Urothelium cell line (cell line): ENCODE measurements around the gene SFMBT2.
"Not testable (repeated sequence)": the region's sequence is repeated elsewhere in the genome, so short reads cannot be mapped to it uniquely, and the experiment has no call there.

ENCODE experiments used
- DNase-seq: peaks from one replicate; pipeline ENCODE4 v3.0.0; 2011; ENCODE audit warnings: low spot score, mixed read lengths
- FAIRE-seq: peaks from 2 replicates; lab custom pipeline; 2011; peaks lifted over from hg19 to GRCh38; lab: Jason Lieb, UNC

Gene SFMBT2

GRCh38 chr10:7403620-7404019 is 7.2 kb downstream of the SFMBT2 start:
- no peak for FAIRE-seq
- DNase-seq: no peak

- DNase-seq (no peak), FAIRE-seq (no peak)
These were observed 9.1 kb downstream of the SFMBT2 start for GRCh38 chr10:7401782-7402181.

- FAIRE-seq: no peak
- no peak for DNase-seq
These were observed 9.7 kb downstream of the SFMBT2 start for GRCh38 chr10:7401156-7401555.

- FAIRE-seq (no peak), DNase-seq (no peak)
These were observed 10.6 kb downstream of the SFMBT2 start for GRCh38 chr10:7400068-7400715.

GRCh38 chr10:7399533-7399932 is 11.3 kb downstream of the SFMBT2 start:
- DNase-seq: no peak
- FAIRE-seq: no peak

GRCh38 chr10:7397049-7398035 is 13.5 kb downstream of the SFMBT2 start:
- FAIRE-seq: no peak

GRCh38 chr10:7392301-7392700 is 18.5 kb downstream of the SFMBT2 start:
- FAIRE-seq, DNase-seq: not testable (repeated sequence)

More at GRCh38 chr10:7397049-7398035, 13.5 kb downstream of the SFMBT2 start:
- no peak for DNase-seq

- FAIRE-seq (no peak), DNase-seq (no peak)
These were observed 19.1 kb downstream of the SFMBT2 start for GRCh38 chr10:7391748-7392147.

GRCh38 chr10:7390689-7391110 is 20.1 kb downstream of the SFMBT2 start:
- not testable (repeated sequence) for FAIRE-seq

GRCh38 chr10:7389844-7390243 is 21.0 kb downstream of the SFMBT2 start:
- no peak for FAIRE-seq
- no peak for DNase-seq

More at GRCh38 chr10:7390689-7391110, 20.1 kb downstream of the SFMBT2 start:
- not testable (repeated sequence) for DNase-seq

- DNase-seq (no peak), FAIRE-seq (no peak)
These were observed 21.5 kb downstream of the SFMBT2 start for GRCh38 chr10:7389346-7389745.

- no peak for FAIRE-seq
These were observed 22.2 kb downstream of the SFMBT2 start for GRCh38 chr10:7388602-7389001.

GRCh38 chr10:7388149-7388548 is 22.7 kb downstream of the SFMBT2 start:
- FAIRE-seq, DNase-seq: not testable (repeated sequence)

More at GRCh38 chr10:7388602-7389001, 22.2 kb downstream of the SFMBT2 start:
- DNase-seq: no peak

GRCh38 chr10:7385114-7385513 is 25.7 kb downstream of the SFMBT2 start:
- DNase-seq (no peak), FAIRE-seq (no peak)

- no peak for DNase-seq
- FAIRE-seq: no peak
These were observed 27.4 kb downstream of the SFMBT2 start for GRCh38 chr10:7383442-7383841.

- DNase-seq (no peak), FAIRE-seq (no peak)
These were observed 30.1 kb downstream of the SFMBT2 start for GRCh38 chr10:7380704-7381241.

- no peak for DNase-seq
- no peak for FAIRE-seq
These were observed 32.0 kb downstream of the SFMBT2 start for GRCh38 chr10:7378602-7379403.

GRCh38 chr10:7377614-7378248 is 33.1 kb downstream of the SFMBT2 start:
- no peak for DNase-seq
- FAIRE-seq: no peak

GRCh38 chr10:7374795-7375194 is 36.0 kb downstream of the SFMBT2 start:
- DNase-seq: no peak
- no peak for FAIRE-seq

GRCh38 chr10:7373039-7373438 is 37.8 kb downstream of the SFMBT2 start:
- no peak for FAIRE-seq
- DNase-seq: no peak
